Endothelial cell of umbilical vein (primary cell): Measurements from ENCODE around the gene CEMIP.

Experiments used
- EZH2 ChIP-seq: IDR thresholded peaks from 2 replicates; pipeline ENCODE4 v1.6.1; 2012; ENCODE audit warnings: borderline replicate concordance, low read depth, mild to moderate bottlenecking, moderate library complexity, low read length, inconsistent platforms; ENCODE audit not compliant: severe bottlenecking
- FOS ChIP-seq: IDR thresholded peaks from 2 replicates; pipeline ENCODE4 v1.6.1; 2011; ENCODE audit warnings: mild to moderate bottlenecking, low read length, moderate library complexity, borderline replicate concordance; ENCODE audit not compliant: insufficient read depth
- GATA2 ChIP-seq: IDR thresholded peaks from 2 replicates; pipeline ENCODE4 v1.7.0; 2011; ENCODE audit warnings: low read depth, mild to moderate bottlenecking, moderate library complexity, mixed read lengths, low read length; ENCODE audit not compliant: insufficient read length, insufficient read depth
- JUN ChIP-seq: IDR thresholded peaks from 2 replicates; pipeline ENCODE4 v1.6.1; 2011; ENCODE audit warnings: borderline replicate concordance, low read depth; ENCODE audit not compliant: insufficient read length, insufficient read depth
- MYC ChIP-seq: IDR thresholded peaks from one replicate; pipeline ENCODE4 v1.6.1; 2011; ENCODE audit warnings: mild to moderate bottlenecking, low read depth, low read length
- POLR2A ChIP-seq: IDR thresholded peaks from 2 replicates; pipeline ENCODE4 v1.6.1; 2012; ENCODE audit warnings: low read depth, mild to moderate bottlenecking, control low read depth, low read length
- POLR2AphosphoS5 ChIP-seq: IDR thresholded peaks from 2 replicates; pipeline ENCODE4 v1.6.1; 2012; ENCODE audit warnings: low read depth, mild to moderate bottlenecking, control low read depth, low read length, moderate library complexity; ENCODE audit not compliant: insufficient read depth
- TF ChIP-seq, protein P1 (sequence below), 2 donors: IDR thresholded peaks; 1 replicate in 1 of 2; 2 replicates in 1 of 2; pipeline ENCODE4 v1.5.1; 2011; ENCODE audit warnings: low read length in 2 of 2, mild to moderate bottlenecking in 2 of 2, moderate library complexity in 2 of 2, control low read depth in 1 of 2, inconsistent platforms in 1 of 2, low read depth in 1 of 2; ENCODE audit not compliant: insufficient read depth in 1 of 2; ENCODE audit errors: extremely low read depth in 1 of 2
- TF ChIP-seq, protein P2 (sequence below): IDR thresholded peaks from 2 replicates; pipeline ENCODE4 v1.6.1; 2011; ENCODE audit not compliant: insufficient read depth, insufficient read length

DNA sequence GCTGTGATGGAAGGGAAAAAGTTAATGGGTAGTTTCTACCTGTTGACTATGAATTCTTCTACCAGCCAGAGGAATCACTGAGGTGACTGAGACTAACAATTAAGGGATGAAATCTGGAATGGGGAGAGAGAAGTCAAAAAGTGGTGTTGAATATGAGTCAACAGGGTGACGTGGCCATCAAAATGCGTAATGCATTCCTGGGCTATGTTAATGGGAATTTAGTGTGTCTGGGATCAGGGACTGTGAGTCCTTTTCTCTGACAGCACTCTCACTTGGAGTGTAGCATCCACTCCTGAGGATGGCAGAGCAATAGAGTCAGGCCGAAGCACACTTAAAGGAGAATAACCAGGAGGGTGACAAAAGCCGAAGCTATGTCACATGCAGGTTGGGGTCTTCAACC lies 150.1 kb downstream of the CEMIP start:
- TF ChIP-seq, protein P1, sequence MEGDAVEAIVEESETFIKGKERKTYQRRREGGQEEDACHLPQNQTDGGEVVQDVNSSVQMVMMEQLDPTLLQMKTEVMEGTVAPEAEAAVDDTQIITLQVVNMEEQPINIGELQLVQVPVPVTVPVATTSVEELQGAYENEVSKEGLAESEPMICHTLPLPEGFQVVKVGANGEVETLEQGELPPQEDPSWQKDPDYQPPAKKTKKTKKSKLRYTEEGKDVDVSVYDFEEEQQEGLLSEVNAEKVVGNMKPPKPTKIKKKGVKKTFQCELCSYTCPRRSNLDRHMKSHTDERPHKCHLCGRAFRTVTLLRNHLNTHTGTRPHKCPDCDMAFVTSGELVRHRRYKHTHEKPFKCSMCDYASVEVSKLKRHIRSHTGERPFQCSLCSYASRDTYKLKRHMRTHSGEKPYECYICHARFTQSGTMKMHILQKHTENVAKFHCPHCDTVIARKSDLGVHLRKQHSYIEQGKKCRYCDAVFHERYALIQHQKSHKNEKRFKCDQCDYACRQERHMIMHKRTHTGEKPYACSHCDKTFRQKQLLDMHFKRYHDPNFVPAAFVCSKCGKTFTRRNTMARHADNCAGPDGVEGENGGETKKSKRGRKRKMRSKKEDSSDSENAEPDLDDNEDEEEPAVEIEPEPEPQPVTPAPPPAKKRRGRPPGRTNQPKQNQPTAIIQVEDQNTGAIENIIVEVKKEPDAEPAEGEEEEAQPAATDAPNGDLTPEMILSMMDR (IDR thresholded peaks at IDR 0.05; ENCODE audit: extremely low read depth in 1 of 2, insufficient read depth in 1 of 2, low read depth in 1 of 2, low read length in 2 of 2): no peak
- no peak for TF ChIP-seq POLR2AphosphoS5
- TF ChIP-seq FOS: no peak
- TF ChIP-seq, protein P2, sequence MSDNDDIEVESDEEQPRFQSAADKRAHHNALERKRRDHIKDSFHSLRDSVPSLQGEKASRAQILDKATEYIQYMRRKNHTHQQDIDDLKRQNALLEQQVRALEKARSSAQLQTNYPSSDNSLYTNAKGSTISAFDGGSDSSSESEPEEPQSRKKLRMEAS: no peak
- no peak for TF ChIP-seq POLR2A
- no peak for TF ChIP-seq MYC
- no peak for TF ChIP-seq EZH2
- no peak for TF ChIP-seq JUN
- TF ChIP-seq GATA2: no peak
